ENCODE data around the gene STRIP1. TPM values are rescaled to one million over a fixed set of nuclear protein-coding genes. Genes with fewer than 3 reads are reported as not detected.

The STRIP1 gene
- total RNA-seq, 4 donors from 2014 or later = 17.1 to 102 (median 42.0) TPM

- intact Hi-C loops (cut with DNase I; ENCODE audit: low total_unique reads) = no loop called here
- H3K4me1 ChIP-seq = peaks cover 0 to 11% of the 10 kb centered on the region in 2 donors
- TF ChIP-seq CTCF (IDR thresholded peaks at IDR 0.05) = no peak
- no peak for TF ChIP-seq POLR2A (IDR thresholded peaks at IDR 0.05)
- no peak for DNase-seq
- no peaks in the 10 kb centered on the region for H3K27me3 ChIP-seq
- H3K9me3 ChIP-seq = no peaks in the 10 kb centered on the region
- no peak overlapping the region for H3K27ac ChIP-seq
- H3K4me3 ChIP-seq = no peak overlapping the region
- no peaks in the 10 kb centered on the region for H3K36me3 ChIP-seq
These were observed 27.2 kb upstream of the STRIP1 start for GRCh38 chr1:110007046-110007830.

- no peaks in the 10 kb centered on the region for H3K36me3 ChIP-seq
- H3K4me1 ChIP-seq = peaks cover 0 to 11% of the 10 kb centered on the region in 2 donors
- DNase-seq = no peak
- no peak overlapping the region for H3K27ac ChIP-seq
- no peaks in the 10 kb centered on the region for H3K9me3 ChIP-seq
- TF ChIP-seq POLR2A (IDR thresholded peaks at IDR 0.05) = no peak
- no peak for TF ChIP-seq CTCF (IDR thresholded peaks at IDR 0.05)
- no peaks in the 10 kb centered on the region for H3K27me3 ChIP-seq
- intact Hi-C loops (cut with DNase I; ENCODE audit: low total_unique reads) = no loop called here
- no peak overlapping the region for H3K4me3 ChIP-seq
These were observed 25.4 kb upstream of the STRIP1 start for GRCh38 chr1:110008971-110009565.

GRCh38 chr1:110011527-110012041 is 22.8 kb upstream of the STRIP1 start:
- TF ChIP-seq CTCF (IDR thresholded peaks at IDR 0.05) (peak in 3 of 4 experiments; percentile 17 to 31 (median 18)), POLR2A (IDR thresholded peaks at IDR 0.05) (no peak)
- Histone ChIP-seq H3K4me1 (no peaks in the 10 kb centered on the region), H3K36me3 (no peaks in the 10 kb centered on the region), H3K27me3 (no peaks in the 10 kb centered on the region), H3K27ac (no peak overlapping the region), H3K9me3 (no peaks in the 10 kb centered on the region), H3K4me3 (no peak overlapping the region)
- no peak for DNase-seq
- intact Hi-C loops (cut with DNase I; ENCODE audit: low total_unique reads) = no loop called here

GRCh38 chr1:110012100-110012780 is 22.2 kb upstream of the STRIP1 start:
- no peak overlapping the region for H3K27ac ChIP-seq
- H3K27me3 ChIP-seq = no peaks in the 10 kb centered on the region
- no peaks in the 10 kb centered on the region for H3K4me1 ChIP-seq
- DNase-seq = no peak
- no peaks in the 10 kb centered on the region for H3K36me3 ChIP-seq
- intact Hi-C loops (cut with DNase I; ENCODE audit: low total_unique reads) = no loop called here
- no peak overlapping the region for H3K4me3 ChIP-seq
- no peak for TF ChIP-seq POLR2A (IDR thresholded peaks at IDR 0.05)
- no peaks in the 10 kb centered on the region for H3K9me3 ChIP-seq

- Histone ChIP-seq H3K27ac (no peak overlapping the region), H3K36me3 (no peaks in the 10 kb centered on the region), H3K4me3 (no peak overlapping the region), H3K9me3 (no peaks in the 10 kb centered on the region), H3K4me1 (no peaks in the 10 kb centered on the region), H3K27me3 (no peaks in the 10 kb centered on the region)
- intact Hi-C loops (cut with DNase I; ENCODE audit: low total_unique reads) = no loop called here
- DNase-seq = no peak
- TF ChIP-seq POLR2A (IDR thresholded peaks at IDR 0.05) (no peak), CTCF (IDR thresholded peaks at IDR 0.05) (no peak)
These were observed 16.6 kb upstream of the STRIP1 start for GRCh38 chr1:110017792-110018191.

Measured in uterus (tissue), 4 donors.